Measurements from ENCODE around the gene PFN3.
A peak's percentile ranks its signal among the peaks of the same experiment; 100 is the strongest.

PFN3 gene

GRCh38 chr5:177429248-177430040 lies 29.0 kb upstream of the PFN3 start:
- no CpG with 5 or more reads among the region's 6 CpGs for WGBS (ENCODE audit: insufficient coverage, insufficient read length)
- Histone ChIP-seq H3K36me3 (ENCODE audit: control insufficient read depth, insufficient read depth, low read length) (peaks cover 25% of the 10 kb centered on the region), H3K27ac (ENCODE audit: low read length) (no peak overlapping the region), H3K27me3 (ENCODE audit: control insufficient read depth, insufficient read depth, low read length) (no peaks in the 10 kb centered on the region), H3K4me1 (ENCODE audit: control insufficient read depth, insufficient read depth, low read length) (no peaks in the 10 kb centered on the region), H3K9me3 (ENCODE audit: control insufficient read depth, insufficient read depth, low read length) (no peaks in the 10 kb centered on the region), H3K4me3 (ENCODE audit: low read length) (no peak overlapping the region)
- DNase-seq (ENCODE audit: low read depth, low spot score): no peak

DNA sequence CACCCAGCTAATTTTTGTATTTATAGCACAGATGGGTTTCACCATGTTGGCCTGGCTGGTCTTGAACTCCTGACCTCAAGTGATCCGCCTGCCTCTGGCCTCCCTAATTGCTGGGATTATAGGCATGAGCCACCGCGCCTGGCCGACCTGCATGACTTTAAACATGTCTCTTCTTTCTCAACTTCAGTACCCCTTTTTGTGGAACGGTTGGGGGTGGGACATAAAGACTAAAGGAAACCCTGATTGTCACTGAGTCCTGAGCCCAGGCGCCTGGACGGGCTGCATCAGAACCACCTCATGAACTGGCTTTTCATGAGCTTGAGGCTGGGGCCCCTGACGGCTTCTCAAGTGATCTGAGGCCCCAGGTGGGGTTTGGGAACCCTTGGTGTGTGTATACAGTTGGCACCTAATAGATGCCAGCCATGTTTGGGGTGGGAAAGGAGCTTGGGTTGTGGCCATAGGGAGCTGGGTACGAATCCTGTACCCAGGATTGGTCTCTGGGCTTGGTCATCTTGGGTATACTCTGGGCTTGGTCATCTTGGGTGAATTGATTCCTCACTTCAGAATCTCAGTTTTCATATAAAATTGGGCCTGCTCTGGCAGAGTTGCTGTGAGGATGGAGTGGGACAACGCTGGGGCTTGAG lies 28.2 kb upstream of the PFN3 start:
- DNase-seq (ENCODE audit: low read depth, low spot score): no peak
- no peak overlapping the region for H3K27ac ChIP-seq (ENCODE audit: low read length)
- no CpG with 5 or more reads among the region's 10 CpGs for WGBS (ENCODE audit: insufficient coverage, insufficient read length)
- no peaks in the 10 kb centered on the region for H3K27me3 ChIP-seq (ENCODE audit: control insufficient read depth, insufficient read depth, low read length)
- H3K4me1 ChIP-seq (ENCODE audit: control insufficient read depth, insufficient read depth, low read length): no peaks in the 10 kb centered on the region
- H3K36me3 ChIP-seq (ENCODE audit: control insufficient read depth, insufficient read depth, low read length): peaks cover 19% of the 10 kb centered on the region
- H3K4me3 ChIP-seq (ENCODE audit: low read length): no peak overlapping the region
- H3K9me3 ChIP-seq (ENCODE audit: control insufficient read depth, insufficient read depth, low read length): no peaks in the 10 kb centered on the region

- no peak overlapping the region for H3K4me3 ChIP-seq (ENCODE audit: low read length)
- WGBS (ENCODE audit: insufficient coverage, insufficient read length): no CpG with 5 or more reads among the region's 11 CpGs
- H3K36me3 ChIP-seq (ENCODE audit: control insufficient read depth, insufficient read depth, low read length): peaks cover 14% of the 10 kb centered on the region; the same call in 1 of the 2 replicates
- H3K4me1 ChIP-seq (ENCODE audit: control insufficient read depth, insufficient read depth, low read length): no peaks in the 10 kb centered on the region
- no peak for DNase-seq (ENCODE audit: low read depth, low spot score)
- H3K27ac ChIP-seq (ENCODE audit: low read length): no peak overlapping the region
- H3K27me3 ChIP-seq (ENCODE audit: control insufficient read depth, insufficient read depth, low read length): no peaks in the 10 kb centered on the region
- H3K9me3 ChIP-seq (ENCODE audit: control insufficient read depth, insufficient read depth, low read length): no peaks in the 10 kb centered on the region
Measured at GRCh38 chr5:177427919-177428573, 27.6 kb upstream of the PFN3 start.

GRCh38 chr5:177427211-177427822 lies 26.9 kb upstream of the PFN3 start:
- no peak for DNase-seq (ENCODE audit: low read depth, low spot score)
- no CpG with 5 or more reads among the region's 11 CpGs for WGBS (ENCODE audit: insufficient coverage, insufficient read length)
- no peaks in the 10 kb centered on the region for H3K4me1 ChIP-seq (ENCODE audit: control insufficient read depth, insufficient read depth, low read length)
- H3K27ac ChIP-seq (ENCODE audit: low read length): no peak overlapping the region
- H3K36me3 ChIP-seq (ENCODE audit: control insufficient read depth, insufficient read depth, low read length): peaks cover 13% of the 10 kb centered on the region; the same call in 1 of the 2 replicates
- no peaks in the 10 kb centered on the region for H3K9me3 ChIP-seq (ENCODE audit: control insufficient read depth, insufficient read depth, low read length)
- H3K4me3 ChIP-seq (ENCODE audit: low read length): peak overlapping the region; percentile 74; the same call in 1 of the 2 replicates
- no peaks in the 10 kb centered on the region for H3K27me3 ChIP-seq (ENCODE audit: control insufficient read depth, insufficient read depth, low read length)

DNA sequence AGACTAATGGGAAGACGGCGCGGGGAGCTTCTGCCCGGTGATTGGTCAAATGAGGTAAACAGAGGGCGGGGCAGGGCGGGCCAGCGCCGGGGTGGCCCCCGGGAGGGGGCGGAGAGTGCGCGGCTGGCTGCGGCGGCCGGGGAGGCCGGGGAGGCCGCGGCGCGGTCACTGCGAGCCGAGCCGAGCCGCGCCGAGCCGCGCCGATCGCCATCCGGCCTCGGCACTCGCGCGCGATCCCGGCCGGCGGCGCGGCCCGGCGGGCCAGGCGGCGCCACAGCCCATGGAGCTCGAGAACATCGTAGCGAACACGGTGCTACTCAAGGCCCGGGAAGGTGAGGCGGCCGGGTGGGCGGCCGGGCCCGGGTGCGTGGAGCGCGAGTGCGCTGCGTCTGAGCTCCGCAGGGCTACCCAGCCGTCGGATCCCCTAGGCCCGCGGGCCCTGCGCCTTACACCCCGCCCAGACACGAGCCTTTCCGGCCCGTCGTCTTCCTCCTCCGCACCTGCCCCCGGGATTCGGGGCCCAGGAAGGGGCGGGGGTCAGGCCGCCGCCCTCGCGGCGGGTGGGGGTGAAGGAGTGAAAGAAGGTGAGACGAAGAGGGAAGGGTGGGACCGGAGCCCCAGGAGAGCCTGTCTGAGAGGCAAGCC lies 26.2 kb upstream of the PFN3 start, which contains the start of gene GRK6:
GRK6 (plus strand) TSS at position 111 of the 645 bp plus-strand sequence; CDS start at position 281, 170 bp downstream.
- H3K4me1 ChIP-seq (ENCODE audit: control insufficient read depth, insufficient read depth, low read length): no peaks in the 10 kb centered on the region
- no peak within 1 kb of the TSS for H3K27ac ChIP-seq (ENCODE audit: low read length)
- WGBS (ENCODE audit: insufficient coverage, insufficient read length): no CpG with 5 or more reads among the region's 82 CpGs
- H3K27me3 ChIP-seq (ENCODE audit: control insufficient read depth, insufficient read depth, low read length): no peaks in the 10 kb centered on the region
- DNase-seq (ENCODE audit: low read depth, low spot score): no peak
- peak within 1 kb of the TSS; percentile 76 for H3K4me3 ChIP-seq (ENCODE audit: low read length)
- H3K36me3 ChIP-seq (ENCODE audit: control insufficient read depth, insufficient read depth, low read length): peaks cover 6% of the 10 kb centered on the region; the same call in 1 of the 2 replicates
- H3K9me3 ChIP-seq (ENCODE audit: control insufficient read depth, insufficient read depth, low read length): no peaks in the 10 kb centered on the region

- H3K27ac ChIP-seq (ENCODE audit: low read length): no peak overlapping the region
Measured at GRCh38 chr5:177425801-177426565, 25.5 kb upstream of the PFN3 start.

GRCh38 chr5:177425196-177425800 lies 24.8 kb upstream of the PFN3 start:
- no peak overlapping the region for H3K27ac ChIP-seq (ENCODE audit: low read length)
- no peaks in the 10 kb centered on the region for H3K27me3 ChIP-seq (ENCODE audit: control insufficient read depth, insufficient read depth, low read length)
- no CpG with 5 or more reads among the region's 13 CpGs for WGBS (ENCODE audit: insufficient coverage, insufficient read length)
- H3K4me3 ChIP-seq (ENCODE audit: low read length): peak overlapping the region; percentile 76; the same call in 1 of the 2 replicates
- no peak for DNase-seq (ENCODE audit: low read depth, low spot score)
- H3K4me1 ChIP-seq (ENCODE audit: control insufficient read depth, insufficient read depth, low read length): no peaks in the 10 kb centered on the region
- no peaks in the 10 kb centered on the region for H3K36me3 ChIP-seq (ENCODE audit: control insufficient read depth, insufficient read depth, low read length)
- H3K9me3 ChIP-seq (ENCODE audit: control insufficient read depth, insufficient read depth, low read length): no peaks in the 10 kb centered on the region

More at GRCh38 chr5:177425801-177426565, 25.5 kb upstream of the PFN3 start:
- no peaks in the 10 kb centered on the region for H3K27me3 ChIP-seq (ENCODE audit: control insufficient read depth, insufficient read depth, low read length)
- peak; percentile 100 for DNase-seq (ENCODE audit: low read depth, low spot score)
- H3K4me1 ChIP-seq (ENCODE audit: control insufficient read depth, insufficient read depth, low read length): no peaks in the 10 kb centered on the region
- WGBS (ENCODE audit: insufficient coverage, insufficient read length): no CpG with 5 or more reads among the region's 52 CpGs
- no peaks in the 10 kb centered on the region for H3K9me3 ChIP-seq (ENCODE audit: control insufficient read depth, insufficient read depth, low read length)
- H3K4me3 ChIP-seq (ENCODE audit: low read length): peak overlapping the region; percentile 76; the same call in 1 of the 2 replicates
- H3K36me3 ChIP-seq (ENCODE audit: control insufficient read depth, insufficient read depth, low read length): no peaks in the 10 kb centered on the region; the same call in 1 of the 2 replicates

DNA sequence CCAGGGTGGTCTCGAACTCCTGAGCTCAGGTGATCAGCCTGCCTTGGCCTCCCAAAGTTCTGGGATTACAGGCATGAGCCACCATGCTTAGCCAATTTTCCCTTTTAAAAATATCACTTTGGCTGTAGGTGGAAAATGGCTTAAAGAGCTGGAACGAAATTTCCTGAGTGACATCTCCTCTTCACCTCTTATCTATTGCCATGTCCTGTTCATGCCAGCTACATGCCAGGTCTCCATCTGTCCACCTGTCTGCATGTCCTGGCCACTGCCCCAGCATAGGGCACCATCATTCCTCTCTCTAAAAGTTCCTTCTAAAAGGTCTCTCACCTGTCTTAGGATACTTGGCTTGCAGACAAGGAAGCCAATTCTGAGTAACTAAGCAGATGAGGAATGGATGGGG lies 23.2 kb upstream of the PFN3 start:
- Histone ChIP-seq H3K4me1 (ENCODE audit: control insufficient read depth, insufficient read depth, low read length) (no peaks in the 10 kb centered on the region), H3K9me3 (ENCODE audit: control insufficient read depth, insufficient read depth, low read length) (no peaks in the 10 kb centered on the region), H3K27ac (ENCODE audit: low read length) (no peak overlapping the region), H3K27me3 (ENCODE audit: control insufficient read depth, insufficient read depth, low read length) (no peaks in the 10 kb centered on the region), H3K4me3 (ENCODE audit: low read length) (no peak overlapping the region), H3K36me3 (ENCODE audit: control insufficient read depth, insufficient read depth, low read length) (no peaks in the 10 kb centered on the region)
- no CpG with 5 or more reads among the region's 2 CpGs for WGBS (ENCODE audit: insufficient coverage, insufficient read length)
- no peak for DNase-seq (ENCODE audit: low read depth, low spot score)

GRCh38 chr5:177421062-177421798 lies 20.8 kb upstream of the PFN3 start:
- Histone ChIP-seq H3K4me3 (ENCODE audit: low read length) (no peak overlapping the region), H3K4me1 (ENCODE audit: control insufficient read depth, insufficient read depth, low read length) (no peaks in the 10 kb centered on the region)
- no CpG with 5 or more reads among the region's 6 CpGs for WGBS (ENCODE audit: insufficient coverage, insufficient read length)

More at GRCh38 chr5:177421062-177421798, 20.8 kb upstream of the PFN3 start:
- Histone ChIP-seq H3K27me3 (ENCODE audit: control insufficient read depth, insufficient read depth, low read length) (no peaks in the 10 kb centered on the region), H3K9me3 (ENCODE audit: control insufficient read depth, insufficient read depth, low read length) (no peaks in the 10 kb centered on the region), H3K36me3 (ENCODE audit: control insufficient read depth, insufficient read depth, low read length) (no peaks in the 10 kb centered on the region), H3K27ac (ENCODE audit: low read length) (no peak overlapping the region)
- DNase-seq (ENCODE audit: low read depth, low spot score): no peak
